HG03108 (cell line): ENCODE results near the gene IQGAP2.
"Not testable (repeated sequence)": the region's sequence is repeated elsewhere in the genome, so short reads cannot be mapped to it uniquely, and the experiment has no call there.

Experiments
- ATAC-seq: cut with Tn5 transposase; IDR thresholded peaks from one replicate; pipeline ENCODE4 v1.9.1; 2021; ENCODE audit warnings: moderate library complexity; ENCODE audit not compliant: unreplicated experiment

The IQGAP2 gene

DNA sequence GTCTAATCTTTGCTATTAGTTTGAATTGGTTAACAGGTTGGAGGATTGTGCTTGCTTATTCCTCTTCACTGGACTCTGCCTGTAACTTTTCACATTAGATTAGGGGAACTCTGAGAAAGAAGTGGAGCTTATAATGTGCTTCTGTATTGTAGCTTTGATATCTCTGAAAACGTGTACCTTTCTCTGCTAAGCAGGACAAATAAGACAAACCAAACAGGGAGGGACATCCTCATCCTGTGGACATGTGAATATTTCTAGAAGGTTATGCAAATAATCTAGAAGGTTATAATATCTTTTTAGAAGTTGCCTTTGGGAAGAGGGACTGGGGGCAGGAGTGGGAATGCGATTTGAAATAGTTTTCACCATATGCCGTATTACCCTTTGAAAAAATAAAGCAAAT, 11.7 kb downstream of the IQGAP2 start:
- no peak for ATAC-seq

- ATAC-seq = no peak
Measured at GRCh38 chr5:76415855-76416254, 12.8 kb downstream of the IQGAP2 start.

- no peak for ATAC-seq
Measured at GRCh38 chr5:76419597-76420298, 16.7 kb downstream of the IQGAP2 start.

- no peak for ATAC-seq
Measured at GRCh38 chr5:76422227-76422626, 19.1 kb downstream of the IQGAP2 start.

DNA sequence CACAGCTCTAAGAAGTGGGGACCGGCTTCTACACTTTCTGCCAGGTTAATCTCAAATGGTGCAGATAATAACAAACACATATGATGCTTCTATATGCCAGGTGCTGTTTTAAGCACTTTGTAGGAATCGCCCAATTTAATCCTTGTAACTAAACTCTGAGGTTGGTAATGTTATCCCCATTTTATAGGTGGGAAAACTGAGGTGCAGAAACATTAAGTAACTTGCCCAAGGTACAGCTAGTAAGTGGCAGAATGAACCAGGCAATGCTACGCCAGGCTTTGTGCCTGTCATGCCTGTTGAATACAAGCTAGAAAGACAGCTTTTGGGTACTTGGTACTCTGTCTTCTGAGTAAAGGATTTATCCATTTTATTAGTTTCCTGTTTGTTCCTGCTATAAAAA, 19.7 kb downstream of the IQGAP2 start:
- ATAC-seq = no peak

DNA sequence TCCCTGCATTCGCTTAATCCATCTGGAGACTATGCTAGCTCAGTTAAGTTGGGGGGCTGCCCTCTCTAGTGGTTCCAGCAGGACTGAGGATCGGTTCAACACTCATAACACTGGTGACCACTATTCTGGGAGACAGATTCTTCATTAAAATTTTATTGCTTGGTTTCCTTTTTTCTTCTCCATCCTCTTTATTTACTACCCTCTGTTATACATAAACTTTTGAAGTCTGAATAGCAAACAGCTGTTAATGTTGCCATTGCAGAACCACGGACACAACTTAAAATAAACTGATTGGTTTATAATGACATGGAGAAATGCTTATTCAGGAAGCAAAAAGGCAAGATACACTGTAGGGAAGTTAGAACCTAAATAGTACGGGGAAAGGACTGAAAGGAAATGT, 22.1 kb downstream of the IQGAP2 start:
- ATAC-seq = no peak

GRCh38 chr5:76425928-76426804, 23.1 kb downstream of the IQGAP2 start:
- ATAC-seq = no peak

DNA sequence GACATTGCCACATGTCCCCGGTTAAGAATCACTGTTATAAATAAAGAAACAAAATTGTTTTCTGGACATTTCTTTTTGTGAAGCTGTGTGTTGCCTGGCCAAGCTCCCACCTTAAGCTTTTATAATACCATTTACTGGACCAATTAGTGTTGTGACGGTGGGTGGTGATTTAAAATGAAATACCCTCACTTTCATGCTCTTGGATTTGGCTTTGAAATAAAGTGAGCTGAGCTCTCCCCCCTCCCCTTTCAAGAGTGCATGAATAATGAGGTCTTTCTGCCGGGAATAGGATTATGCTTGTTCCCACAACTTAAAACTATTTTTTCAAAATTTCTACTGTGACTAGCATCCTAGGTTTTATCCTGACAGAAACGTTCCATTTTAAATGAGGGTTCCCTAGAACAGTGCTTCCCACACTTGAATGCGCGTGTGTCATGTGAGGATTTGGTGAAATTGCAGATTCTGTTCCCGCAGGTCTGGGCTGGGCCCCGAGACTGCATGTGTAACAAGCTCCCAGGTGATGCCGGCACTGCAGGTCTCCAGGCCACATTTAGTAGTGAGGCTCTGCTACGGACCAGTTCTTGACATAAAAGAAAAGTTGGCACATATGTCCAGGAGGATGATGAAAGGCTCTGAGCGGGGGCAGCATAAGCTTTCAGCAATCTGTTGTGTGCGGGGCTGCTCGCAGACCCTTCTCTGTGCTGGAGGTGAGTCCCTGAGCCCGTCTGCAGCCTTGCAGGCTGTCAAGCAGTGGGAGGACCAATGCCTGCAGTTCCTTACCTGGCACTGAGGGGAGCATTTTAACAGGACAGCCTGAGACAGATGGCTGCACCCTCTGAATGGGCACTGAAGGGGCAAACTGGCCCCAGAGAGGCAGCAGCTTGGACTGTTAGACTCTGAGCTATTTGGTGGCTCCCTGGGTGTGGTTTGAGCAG, 24.4 kb downstream of the IQGAP2 start:
- ATAC-seq = no peak

DNA sequence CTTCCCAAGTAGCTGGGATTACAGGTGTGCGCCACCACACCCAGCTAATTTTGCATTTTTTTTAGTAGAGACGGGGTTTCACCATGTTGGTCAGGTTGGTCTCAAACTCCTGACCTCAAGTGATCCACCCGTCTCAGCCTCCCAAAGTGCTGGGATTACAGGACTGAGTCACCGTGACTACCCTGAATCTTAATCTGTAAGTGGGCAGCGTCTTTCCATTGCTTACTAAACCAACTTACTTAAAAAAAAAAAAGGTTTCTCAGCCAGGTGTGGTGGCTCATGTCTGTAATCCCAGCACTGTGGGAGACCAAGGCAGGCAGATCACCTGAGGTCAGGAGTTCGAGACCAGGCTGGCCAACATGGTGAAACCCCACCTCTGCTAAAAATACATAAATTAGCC, 25.5 kb downstream of the IQGAP2 start:
- ATAC-seq = not testable (repeated sequence)

DNA sequence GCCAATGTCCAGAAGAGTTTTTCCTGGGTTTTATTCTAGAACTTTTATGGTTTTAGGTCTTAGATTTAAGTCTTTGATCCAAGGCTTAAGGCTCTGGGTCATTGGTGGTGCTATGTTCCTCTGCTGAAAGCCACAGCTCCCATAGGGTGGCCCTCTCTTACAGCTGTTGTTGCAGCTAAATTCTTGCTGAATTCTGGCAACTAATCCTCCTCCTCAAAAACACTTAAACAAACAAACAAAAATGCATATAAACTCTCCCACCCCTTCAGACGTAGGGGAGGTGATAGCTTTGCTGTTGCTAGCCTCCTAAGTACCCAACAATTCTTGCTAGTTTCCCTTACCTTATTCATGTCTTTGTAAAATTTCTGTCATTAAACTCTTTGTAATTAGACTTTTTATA, 30.2 kb downstream of the IQGAP2 start:
- no peak for ATAC-seq

DNA sequence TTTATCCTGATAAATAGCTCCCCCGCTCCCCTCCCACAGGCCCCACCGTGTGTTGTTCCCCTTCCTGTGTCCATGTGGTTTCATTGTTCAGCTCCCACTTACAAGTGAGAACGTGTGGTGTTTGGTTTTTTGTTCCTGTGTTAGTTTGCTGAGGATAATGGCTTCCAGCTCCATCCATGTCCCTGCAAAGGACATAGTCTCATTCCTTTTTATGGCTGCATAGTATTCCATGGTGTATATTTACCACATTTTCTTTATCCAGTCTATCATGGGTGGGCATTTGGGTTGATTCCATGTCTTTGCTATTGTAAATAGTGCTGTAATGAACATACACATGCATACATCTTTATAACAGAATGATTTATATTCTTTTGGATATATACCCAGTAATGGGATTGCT, 34.4 kb downstream of the IQGAP2 start:
- not testable (repeated sequence) for ATAC-seq

DNA sequence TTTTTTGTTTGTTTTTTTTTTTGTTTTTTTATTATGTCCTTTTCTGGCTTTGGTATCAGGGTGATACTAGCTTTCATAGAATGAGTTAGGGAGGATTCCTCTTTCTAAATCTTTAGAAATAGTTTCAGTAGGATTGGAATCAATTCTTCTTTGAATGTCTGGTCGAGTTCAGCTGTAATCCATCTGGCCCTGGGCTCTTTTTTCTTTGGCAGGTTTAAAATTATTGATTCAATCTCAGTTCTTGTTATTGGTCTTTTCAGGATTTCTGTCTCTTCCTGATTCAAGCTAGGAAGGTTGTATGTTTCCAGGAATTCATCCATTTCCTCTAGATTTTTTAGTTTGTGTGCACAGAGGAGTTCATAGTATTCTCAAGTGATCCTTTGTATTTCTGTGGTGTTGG, 34.9 kb downstream of the IQGAP2 start:
- no peak for ATAC-seq

DNA sequence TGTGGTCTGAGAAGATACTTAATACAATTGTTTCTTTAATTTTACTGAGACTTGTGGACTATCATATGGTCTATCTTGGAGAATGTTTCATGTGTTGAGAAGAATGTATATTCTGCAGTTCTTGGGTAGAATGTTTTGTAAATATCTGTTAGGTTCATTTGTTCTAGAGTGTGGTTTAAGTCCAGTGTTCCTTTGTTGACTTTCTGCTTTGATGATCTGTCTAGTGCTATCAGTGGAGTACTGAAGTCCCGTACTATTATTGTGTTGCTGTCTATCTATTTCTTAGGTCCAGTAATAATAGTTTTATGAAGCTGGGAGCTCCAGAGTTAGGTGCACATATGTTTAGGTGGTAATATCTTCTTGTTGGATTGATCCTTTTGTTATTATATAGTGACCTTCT, 36.1 kb downstream of the IQGAP2 start:
- ATAC-seq = no peak

DNA sequence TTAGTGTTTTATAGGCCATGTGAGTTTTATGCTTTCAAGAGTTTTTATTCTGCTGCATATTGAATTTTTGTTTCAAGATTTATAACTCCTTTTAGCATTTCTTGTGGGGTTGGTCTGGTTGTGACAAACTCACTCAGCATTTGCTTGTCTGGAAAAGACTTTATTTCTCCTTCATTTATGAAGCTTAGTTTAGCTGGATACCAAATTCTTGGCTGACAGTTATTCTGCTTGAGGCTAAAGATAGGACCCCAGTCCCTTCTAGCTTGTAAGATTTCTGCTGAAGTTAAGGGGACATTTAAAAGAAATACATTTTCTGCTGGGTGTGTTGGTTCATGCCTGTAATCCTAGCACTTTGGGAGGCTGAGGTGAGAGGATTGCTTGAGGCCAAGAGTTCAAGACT, 36.8 kb downstream of the IQGAP2 start:
- ATAC-seq = no peak

- ATAC-seq = no peak
Measured at GRCh38 chr5:76441101-76441500, 38.0 kb downstream of the IQGAP2 start.

GRCh38 chr5:76441890-76442673, 39.0 kb downstream of the IQGAP2 start:
- no peak for ATAC-seq

DNA sequence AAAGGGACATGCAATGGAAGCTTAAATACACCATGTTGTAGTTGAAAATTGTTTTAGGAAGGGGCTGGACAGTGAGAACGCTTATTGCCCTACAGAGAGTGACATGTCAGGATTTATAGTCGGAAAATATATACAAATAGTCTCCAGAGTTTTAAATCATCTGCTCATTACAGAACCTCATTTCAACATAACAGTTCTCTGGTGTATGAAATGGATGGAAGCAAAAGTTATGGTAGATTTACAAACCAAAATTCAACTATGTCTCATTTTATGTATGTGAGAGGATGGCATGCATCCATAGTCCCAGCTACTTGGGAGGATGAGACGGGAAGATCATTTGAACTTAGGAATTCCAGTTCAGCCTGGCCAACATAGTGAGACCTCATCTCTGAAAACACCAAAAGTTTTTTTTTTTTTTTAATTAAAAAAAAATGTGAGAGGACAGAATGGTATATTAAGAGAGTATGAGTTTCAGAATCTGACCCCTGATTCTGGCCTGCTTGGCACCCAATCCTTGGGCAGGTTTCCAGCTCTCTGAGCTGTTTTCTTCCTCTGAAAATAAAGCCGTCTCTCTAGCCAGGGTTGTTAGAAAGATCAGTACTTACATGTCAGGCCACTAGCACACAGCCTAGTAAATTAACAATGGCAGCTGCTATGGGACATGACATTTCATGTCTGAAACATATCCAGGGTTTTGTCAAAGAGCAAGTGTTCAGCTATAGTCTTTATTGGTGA, 40.1 kb downstream of the IQGAP2 start:
- no peak for ATAC-seq

DNA sequence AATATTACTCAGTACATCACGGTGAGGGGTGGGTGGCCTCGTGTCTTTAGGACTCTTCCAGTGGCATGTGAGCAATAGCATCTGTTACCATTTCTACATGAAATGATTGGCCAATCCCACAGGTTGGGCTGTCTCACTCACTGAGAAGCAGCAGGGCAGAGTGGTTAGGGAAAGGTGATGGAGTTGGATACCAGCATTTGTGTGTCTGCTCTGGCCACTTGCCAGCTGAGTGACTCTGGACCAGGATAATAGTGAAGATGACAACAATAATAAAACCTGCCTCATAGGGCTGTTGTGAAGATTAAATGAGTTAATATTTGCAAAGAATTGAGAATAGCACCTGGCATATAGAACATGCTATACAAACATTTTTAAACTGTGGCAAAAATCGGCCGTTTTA, 42.0 kb downstream of the IQGAP2 start:
- ATAC-seq = no peak

DNA sequence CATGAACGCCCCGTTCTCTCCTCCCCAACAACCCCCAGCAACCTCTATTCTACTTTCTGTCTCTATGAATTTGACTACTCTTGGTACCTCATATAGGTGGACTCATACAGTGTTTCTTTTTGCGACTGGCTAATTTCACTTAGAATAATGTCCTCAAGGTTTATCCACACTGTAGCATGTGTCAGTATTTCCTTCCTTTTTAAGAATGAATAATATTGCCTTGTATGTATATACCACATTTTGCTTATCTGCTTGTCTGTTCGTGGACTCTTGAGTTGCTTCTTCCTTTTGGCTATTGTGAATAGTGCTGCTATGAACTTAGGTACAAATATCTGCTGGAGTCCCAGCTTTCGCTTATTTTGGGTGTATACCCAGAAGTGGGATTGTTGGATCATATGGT, 42.7 kb downstream of the IQGAP2 start:
- no peak for ATAC-seq

GRCh38 chr5:76446776-76447175, 43.7 kb downstream of the IQGAP2 start:
- ATAC-seq = no peak
